ENCODE measurements around the gene RUNDC3A. TPM values are rescaled to one million over a fixed set of nuclear protein-coding genes. Genes with fewer than 3 reads are reported as not detected.
"Not testable (repeated sequence)": the region's sequence is repeated elsewhere in the genome, so short reads cannot be mapped to it uniquely, and the experiment has no call there.

The RUNDC3A gene
- total and polyA plus RNA-seq, 9 donors, result 0.24 to 5.4 (median 1.5) TPM

- Histone ChIP-seq H3K27me3 (no peaks in the 10 kb centered on the region), H3K4me1 (ENCODE audit: insufficient read depth) (peaks cover 7% of the 10 kb centered on the region), H3K36me3 (no peaks in the 10 kb centered on the region), H3K9me3 (no peaks in the 10 kb centered on the region), H3K27ac (peak within 1 kb of the TSS; percentile 80 to 92), H3K4me3 (peak within 1 kb of the TSS; percentile 67)
- 0% methylated on average over 39 to 85 of the region's 85 CpGs for WGBS, 3 donors
- TF ChIP-seq POLR2A (IDR thresholded peaks at IDR 0.05) (peak; percentile 87), EP300 (IDR thresholded peaks at IDR 0.05) (no peak)
- TF ChIP-seq, protein P1, sequence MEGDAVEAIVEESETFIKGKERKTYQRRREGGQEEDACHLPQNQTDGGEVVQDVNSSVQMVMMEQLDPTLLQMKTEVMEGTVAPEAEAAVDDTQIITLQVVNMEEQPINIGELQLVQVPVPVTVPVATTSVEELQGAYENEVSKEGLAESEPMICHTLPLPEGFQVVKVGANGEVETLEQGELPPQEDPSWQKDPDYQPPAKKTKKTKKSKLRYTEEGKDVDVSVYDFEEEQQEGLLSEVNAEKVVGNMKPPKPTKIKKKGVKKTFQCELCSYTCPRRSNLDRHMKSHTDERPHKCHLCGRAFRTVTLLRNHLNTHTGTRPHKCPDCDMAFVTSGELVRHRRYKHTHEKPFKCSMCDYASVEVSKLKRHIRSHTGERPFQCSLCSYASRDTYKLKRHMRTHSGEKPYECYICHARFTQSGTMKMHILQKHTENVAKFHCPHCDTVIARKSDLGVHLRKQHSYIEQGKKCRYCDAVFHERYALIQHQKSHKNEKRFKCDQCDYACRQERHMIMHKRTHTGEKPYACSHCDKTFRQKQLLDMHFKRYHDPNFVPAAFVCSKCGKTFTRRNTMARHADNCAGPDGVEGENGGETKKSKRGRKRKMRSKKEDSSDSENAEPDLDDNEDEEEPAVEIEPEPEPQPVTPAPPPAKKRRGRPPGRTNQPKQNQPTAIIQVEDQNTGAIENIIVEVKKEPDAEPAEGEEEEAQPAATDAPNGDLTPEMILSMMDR (IDR thresholded peaks at IDR 0.05), result peak in 2 of 3 donors; percentile 10 to 11
- intact Hi-C loops (cut with DNase I), result loop anchor here (2.0 to 10.0 kb wide), 5 partner anchors 102 to 260 kb away; partner anchors contain the start of genes LSM12 (in 1 of the 4) and UBTF (in 1 of the 4)
- DNase-seq, result peak; percentile 94 to 98 (median 95)
Observed at GRCh38 chr17:44324571-44325275, 16.3 kb downstream of the RUNDC3A start, which contains the start of gene SLC25A39. TSS of gene SLC25A39 (minus strand) at chr17:44324823. CDS start at chr17:44323562, 1,261 bp downstream.

- intact Hi-C loops (cut with DNase I), result loop anchor here in 2 of 4 donors (5.0 to 10.0 kb wide), 2 partner anchors 105 to 262 kb away; partner anchors contain the start of gene LSM12 (in 1 of the 2)
- TF ChIP-seq, protein P1 (IDR thresholded peaks at IDR 0.05), result peak in 1 of 3 donors; percentile 36
- TF ChIP-seq POLR2A (IDR thresholded peaks at IDR 0.05), result no peak
- DNase-seq, result peak; percentile 94 to 97 (median 96)
- Histone ChIP-seq H3K27ac (no peak overlapping the region), H3K4me3 (peak overlapping the region; percentile 67), H3K9me3 (no peaks in the 10 kb centered on the region), H3K27me3 (no peaks in the 10 kb centered on the region), H3K4me1 (ENCODE audit: insufficient read depth) (peaks cover 9% of the 10 kb centered on the region), H3K36me3 (no peaks in the 10 kb centered on the region)
- WGBS, 3 donors, result 17 to 19% (median 17%) methylated on average over 31 of the region's 31 CpGs
Observed at GRCh38 chr17:44326861-44327444, 18.6 kb downstream of the RUNDC3A start.

- H3K4me1 ChIP-seq (ENCODE audit: insufficient read depth), result peaks cover 9% of the 10 kb centered on the region
- no peak for DNase-seq
- TF ChIP-seq, protein P1 (IDR thresholded peaks at IDR 0.05), result no peak
- no peak for TF ChIP-seq POLR2A (IDR thresholded peaks at IDR 0.05)
- H3K27me3 ChIP-seq, result no peaks in the 10 kb centered on the region
- H3K4me3 ChIP-seq, result no peak overlapping the region
- 65 to 69% (median 68%) methylated on average over 7 of the region's 7 CpGs for WGBS, 3 donors
- no peak overlapping the region for H3K27ac ChIP-seq
- intact Hi-C loops (cut with DNase I), result loop anchor here in 2 of 4 donors (5.0 to 10.0 kb wide), 2 partner anchors 106 to 263 kb away; partner anchors contain the start of gene LSM12 (in 1 of the 2)
- H3K36me3 ChIP-seq, result no peaks in the 10 kb centered on the region
- no peaks in the 10 kb centered on the region for H3K9me3 ChIP-seq
Observed at GRCh38 chr17:44327715-44328449, 19.5 kb downstream of the RUNDC3A start.

DNA sequence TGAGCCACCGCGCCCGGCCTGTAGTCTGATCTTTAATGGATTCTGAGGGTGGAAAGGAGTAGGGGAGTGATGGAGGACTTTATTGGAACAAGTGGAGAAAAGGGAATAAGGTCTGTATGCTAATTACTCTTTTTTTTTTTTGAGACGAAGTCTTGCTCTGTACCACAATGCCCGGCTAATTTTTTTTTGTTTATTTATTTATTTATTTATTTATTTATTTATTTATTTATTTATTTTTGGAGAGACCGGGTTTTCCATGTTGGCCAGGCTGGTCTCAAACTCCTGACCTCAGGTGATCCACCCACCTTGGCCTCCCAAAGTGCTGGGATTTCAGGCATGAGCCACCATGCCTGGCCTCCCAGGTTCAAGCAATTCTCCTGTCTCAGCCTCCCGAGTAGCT is 21.1 kb downstream of the RUNDC3A start:
- intact Hi-C loops (cut with DNase I), result loop anchor here in 2 of 4 donors (5.0 to 10.0 kb wide), 2 partner anchors 107 to 265 kb away; partner anchors contain the start of gene LSM12 (in 1 of the 2)
- H3K27ac ChIP-seq, result not testable (repeated sequence)

DNA sequence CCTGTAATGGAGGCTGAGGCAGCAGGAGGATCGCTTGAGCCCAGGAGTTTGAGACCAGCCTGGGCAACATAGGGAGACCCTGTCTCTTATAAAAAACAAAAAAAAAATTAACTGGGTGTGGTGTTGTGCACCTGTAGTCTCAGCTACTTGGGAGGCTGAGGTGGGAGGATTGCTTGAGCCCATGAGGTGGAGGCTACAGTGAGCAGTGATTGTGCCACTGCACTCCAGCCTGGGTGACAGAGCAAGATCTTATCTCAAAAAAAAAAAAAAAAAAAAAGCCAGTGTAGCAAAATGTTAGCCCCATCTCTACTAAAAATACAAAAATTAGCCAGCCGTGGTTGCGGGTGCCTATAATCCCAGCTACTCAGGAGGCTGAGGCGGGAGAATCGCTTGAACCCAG is 21.9 kb downstream of the RUNDC3A start:
- not testable (repeated sequence) for DNase-seq; H3K4me3 ChIP-seq; H3K4me1 ChIP-seq (ENCODE audit: insufficient read depth); H3K27ac ChIP-seq; H3K36me3 ChIP-seq; H3K9me3 ChIP-seq; H3K27me3 ChIP-seq
- WGBS, 3 donors, result 75 to 88% (median 79%) methylated on average over 5 of the region's 5 CpGs
- intact Hi-C loops (cut with DNase I), result loop anchor here in 2 of 4 donors (2.0 to 5.0 kb wide), 2 partner anchors 118 to 119 kb away; no protein-coding TSS in a partner anchor

More for the DNA sequence above, 21.1 kb downstream of the RUNDC3A start:
- 81 to 84% (median 82%) methylated on average over 7 of the region's 7 CpGs for WGBS, 3 donors
- DNase-seq; H3K4me1 ChIP-seq (ENCODE audit: insufficient read depth); H3K9me3 ChIP-seq; H3K27me3 ChIP-seq; H3K4me3 ChIP-seq; H3K36me3 ChIP-seq: not testable (repeated sequence)

Data from ovary (tissue), 9 donors.